Vagina (tissue), 2 donors: ENCODE measurements around the gene TOMM22. TPM values are rescaled to one million over a fixed set of nuclear protein-coding genes. Genes with fewer than 3 reads are reported as not detected.

Experiments
- DNase-seq, 2 donors: peaks; one replicate each; pipeline ENCODE4 v3.0.0-alpha.2; 2017; ENCODE audit errors: extremely low spot score in 2 of 2
- H3K27ac ChIP-seq: fragments of 200-600 bp; sonication (generic); one replicate; pipeline ENCODE4 v1.5.1; 2019
- H3K27me3 ChIP-seq: fragments of 200-600 bp; sonication (generic); one replicate; pipeline ENCODE4 v1.5.1; 2019
- H3K36me3 ChIP-seq, 2 donors: fragments of 200-600 bp; sonication (generic); one replicate each; pipeline ENCODE4 v1.5.1; 2017 to 2019
- H3K4me1 ChIP-seq: fragments of 200-600 bp; sonication (generic); one replicate; pipeline ENCODE4 v1.5.1; 2019
- H3K4me3 ChIP-seq, 2 donors: fragments of 200-600 bp; sonication (generic); 1 replicate in 1 of 2; 2 replicates in 1 of 2; pipeline ENCODE4 v1.5.1; 2016 to 2019
- H3K9me3 ChIP-seq: fragments of 200-600 bp; sonication (generic); one replicate; pipeline ENCODE4 v1.5.1; 2019
- CTCF ChIP-seq, 3 experiments: fragments of 450-650 bp in 2 of 3; fragments of 200-600 bp in 1 of 3; sonication (generic) in 1 of 3; IDR thresholded peaks; one replicate each; pipeline ENCODE4 v1.5.1; 2017 to 2019; ENCODE audit warnings: antibody characterized with exemption in 3 of 3, mild to moderate bottlenecking in 2 of 3, moderate library complexity in 2 of 3
- POLR2A ChIP-seq, 2 donors: fragments of 450-650 bp; IDR thresholded peaks; one replicate each; pipeline ENCODE4 v1.6.1; 2017; ENCODE audit warnings: antibody characterized with exemption in 2 of 2, mild to moderate bottlenecking in 2 of 2, moderate library complexity in 2 of 2
- POLR2AphosphoS5 ChIP-seq, 2 donors: sonication (generic); formaldehyde crosslinking; IDR thresholded peaks; one replicate each; pipeline ENCODE4 v1.9.0; 2017; ENCODE audit warnings: antibody characterized with exemption in 2 of 2, mild to moderate bottlenecking in 2 of 2, low read depth in 1 of 2; ENCODE audit not compliant: insufficient read depth in 1 of 2
- intact Hi-C: fragments of 100-400 bp; cut with DNase I; formaldehyde crosslinking; loops from one replicate; pipeline ENCODE4 v1.15.1; 2023
- total RNA-seq: library from RNA; depleted of rRNA; stranded (reverse); fragments of >200 nt; gene quantifications from one replicate; pipeline ENCODE4 v1.2.3, GENCODE V29; 2016

TOMM22 gene
- total RNA-seq, 1 donor from 2014 or later, result 21.1 TPM

GRCh38 chr22:38684895-38685294 is 3.1 kb downstream of the TOMM22 start:
- DNase-seq, result no peak
- Histone ChIP-seq H3K9me3 (no peaks in the 10 kb centered on the region), H3K27me3 (no peaks in the 10 kb centered on the region), H3K4me3 (no peak overlapping the region), H3K36me3 (peaks cover 0 to 44% of the 10 kb centered on the region in 2 donors), H3K27ac (no peak overlapping the region), H3K4me1 (peaks cover 16% of the 10 kb centered on the region)
- intact Hi-C loops, result no loop called here
- TF ChIP-seq CTCF (IDR thresholded peaks at IDR 0.05) (no peak), POLR2A (IDR thresholded peaks at IDR 0.05) (no peak), POLR2AphosphoS5 (IDR thresholded peaks at IDR 0.05; ENCODE audit: insufficient read depth in 1 of 2, low read depth in 1 of 2) (no peak)

GRCh38 chr22:38685761-38686160 is 4.0 kb downstream of the TOMM22 start:
- Histone ChIP-seq H3K36me3 (peaks cover 0 to 44% of the 10 kb centered on the region in 2 donors), H3K27ac (no peak overlapping the region), H3K4me3 (no peak overlapping the region), H3K4me1 (peaks cover 16% of the 10 kb centered on the region), H3K9me3 (no peaks in the 10 kb centered on the region), H3K27me3 (no peaks in the 10 kb centered on the region)
- TF ChIP-seq CTCF (IDR thresholded peaks at IDR 0.05) (no peak), POLR2AphosphoS5 (IDR thresholded peaks at IDR 0.05; ENCODE audit: insufficient read depth in 1 of 2, low read depth in 1 of 2) (no peak), POLR2A (IDR thresholded peaks at IDR 0.05) (no peak)
- DNase-seq, result no peak
- intact Hi-C loops, result no loop called here

- H3K4me3 ChIP-seq, result no peak overlapping the region
- no peak for DNase-seq
- peaks cover 5% of the 10 kb centered on the region for H3K4me1 ChIP-seq
- H3K27me3 ChIP-seq, result no peaks in the 10 kb centered on the region
- TF ChIP-seq CTCF (IDR thresholded peaks at IDR 0.05) (no peak), POLR2A (IDR thresholded peaks at IDR 0.05) (no peak), POLR2AphosphoS5 (IDR thresholded peaks at IDR 0.05; ENCODE audit: insufficient read depth in 1 of 2, low read depth in 1 of 2) (no peak)
- peaks cover 0 to 35% of the 10 kb centered on the region in 2 donors for H3K36me3 ChIP-seq
- H3K27ac ChIP-seq, result no peak overlapping the region
- intact Hi-C loops, result no loop called here
- H3K9me3 ChIP-seq, result no peaks in the 10 kb centered on the region
Measured at GRCh38 chr22:38689651-38690050, 7.9 kb downstream of the TOMM22 start.

GRCh38 chr22:38694049-38694448 is 12.3 kb downstream of the TOMM22 start:
- intact Hi-C loops, result no loop called here
- Histone ChIP-seq H3K4me3 (no peak overlapping the region), H3K27me3 (no peaks in the 10 kb centered on the region), H3K27ac (no peak overlapping the region), H3K9me3 (no peaks in the 10 kb centered on the region), H3K4me1 (peaks cover 48% of the 10 kb centered on the region), H3K36me3 (peaks cover 0 to 5% of the 10 kb centered on the region in 2 donors)
- DNase-seq, result no peak
- TF ChIP-seq POLR2AphosphoS5 (IDR thresholded peaks at IDR 0.05; ENCODE audit: insufficient read depth in 1 of 2, low read depth in 1 of 2), result no peak

- no peak for TF ChIP-seq CTCF (IDR thresholded peaks at IDR 0.05)
- TF ChIP-seq POLR2AphosphoS5 (IDR thresholded peaks at IDR 0.05; ENCODE audit: insufficient read depth in 1 of 2, low read depth in 1 of 2), result no peak
- TF ChIP-seq POLR2A (IDR thresholded peaks at IDR 0.05), result no peak
- no peaks in the 10 kb centered on the region for H3K27me3 ChIP-seq
- H3K36me3 ChIP-seq, result peaks cover 0 to 5% of the 10 kb centered on the region in 2 donors
- H3K4me1 ChIP-seq, result peaks cover 57% of the 10 kb centered on the region
- H3K27ac ChIP-seq, result no peak overlapping the region
- H3K9me3 ChIP-seq, result no peaks in the 10 kb centered on the region
- intact Hi-C loops, result no loop called here
- DNase-seq, result no peak
- no peak overlapping the region for H3K4me3 ChIP-seq
Measured at GRCh38 chr22:38694940-38695339, 13.2 kb downstream of the TOMM22 start.
